ENCODE results near the gene EHBP1. TPM values are rescaled to one million over a fixed set of nuclear protein-coding genes. Genes with fewer than 3 reads are reported as not detected.

Gene EHBP1
- polyA plus RNA-seq, 12 donors = 23.7 to 67.8 (median 32.0) TPM; not detected in 1

GRCh38 chr2:63050334-63051041 is 345.0 kb downstream of the EHBP1 start, which contains the start of gene OTX1:
Gene OTX1 (plus strand): TSS chr2:63050830. CDS start chr2:63052991, 2,161 bp downstream.
- DNase-seq = no peak

- no peak for DNase-seq
Observed at GRCh38 chr2:63051042-63051794, 345.7 kb downstream of the EHBP1 start.

DNA sequence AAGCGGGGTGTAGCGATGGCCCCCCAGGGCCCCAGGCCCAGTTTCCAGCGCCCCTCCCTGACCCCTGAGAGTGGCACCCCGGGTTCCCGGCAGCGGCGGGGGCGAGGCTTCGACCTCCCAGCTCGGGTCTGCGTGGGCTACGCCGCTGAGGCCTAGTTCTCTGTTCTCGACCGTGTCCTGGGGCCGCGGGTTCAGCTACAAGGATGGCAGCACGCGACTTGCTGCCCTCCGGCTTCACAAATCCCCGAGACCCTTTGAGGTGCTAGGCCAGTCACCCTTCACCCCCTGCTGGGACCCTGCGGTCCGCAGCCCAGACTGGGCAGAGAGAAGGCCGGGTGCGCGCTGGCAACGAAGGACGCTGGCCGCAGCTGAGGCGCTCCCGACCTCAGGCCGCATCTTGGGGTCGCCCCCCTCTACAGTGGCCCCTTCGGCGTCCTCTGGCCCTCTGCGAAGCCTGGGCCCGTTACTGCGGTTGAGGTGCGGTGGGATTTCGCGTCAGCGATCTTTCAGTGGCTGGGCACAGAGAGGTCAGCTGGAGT is 346.4 kb downstream of the EHBP1 start:
- DNase-seq = no peak

DNA sequence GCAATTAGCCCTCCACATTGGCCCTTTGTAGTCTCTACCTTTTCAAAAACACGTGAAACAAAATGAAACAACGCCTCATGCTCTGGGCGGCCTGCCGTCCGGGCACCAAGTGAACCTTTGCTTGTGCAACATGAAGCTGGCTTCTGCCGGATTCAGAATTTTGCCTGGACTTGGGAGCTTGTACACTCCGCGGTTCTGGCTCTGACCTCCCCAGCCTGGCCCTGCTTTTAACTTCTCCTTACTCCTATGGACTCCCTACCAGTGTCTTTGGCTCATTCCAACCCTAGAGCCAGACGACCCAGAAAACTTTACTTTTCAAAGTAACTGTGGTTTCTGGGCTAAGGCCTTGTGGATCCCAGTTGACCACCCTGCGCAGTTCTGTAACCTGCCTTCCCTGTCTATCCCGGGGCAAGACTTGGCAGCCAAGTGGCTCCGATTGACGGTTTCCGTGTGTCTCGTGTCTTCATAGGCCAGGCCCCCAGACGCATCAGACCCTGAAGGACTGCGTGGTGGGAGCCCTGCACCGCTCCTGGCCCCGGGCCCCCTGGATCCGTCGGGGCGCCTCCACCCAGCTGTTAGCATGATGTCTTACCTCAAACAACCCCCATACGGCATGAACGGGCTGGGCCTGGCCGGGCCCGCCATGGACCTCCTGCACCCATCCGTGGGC is 347.0 kb downstream of the EHBP1 start:
- no peak for DNase-seq

GRCh38 chr2:63053081-63053888 is 347.8 kb downstream of the EHBP1 start:
- DNase-seq = no peak

DNA sequence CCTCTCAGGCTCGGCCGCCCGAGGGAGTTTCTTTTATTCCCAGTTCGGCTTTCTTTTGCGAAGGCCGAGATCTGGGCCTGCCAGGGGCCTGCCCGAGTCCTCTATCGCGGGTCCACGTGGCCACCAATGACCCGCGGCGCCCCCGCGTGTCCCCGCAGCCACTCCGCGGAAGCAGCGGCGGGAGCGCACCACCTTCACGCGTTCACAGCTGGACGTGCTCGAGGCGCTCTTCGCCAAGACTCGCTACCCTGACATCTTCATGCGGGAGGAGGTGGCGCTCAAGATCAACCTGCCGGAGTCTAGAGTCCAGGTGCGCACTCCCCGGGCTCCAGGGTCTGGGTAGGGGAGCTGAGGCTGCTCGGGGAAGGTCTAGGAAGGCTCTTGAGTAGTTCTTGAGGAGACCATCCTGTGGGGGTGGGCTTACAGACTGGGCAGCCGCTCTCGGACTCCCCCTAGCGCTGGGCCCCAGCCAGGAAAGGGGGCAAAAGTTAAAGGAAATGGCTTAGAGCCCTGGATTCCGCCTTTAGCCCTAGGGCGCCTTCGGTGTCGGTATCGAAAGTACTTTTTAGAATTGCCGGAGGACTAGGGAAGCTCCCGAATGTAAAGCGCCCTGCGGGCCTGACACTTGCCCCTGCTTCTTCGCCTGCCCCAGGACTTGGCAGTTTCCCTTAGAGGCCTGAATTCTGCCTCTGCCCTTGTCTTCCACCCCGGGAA is 348.5 kb downstream of the EHBP1 start:
- no peak for DNase-seq

DNA sequence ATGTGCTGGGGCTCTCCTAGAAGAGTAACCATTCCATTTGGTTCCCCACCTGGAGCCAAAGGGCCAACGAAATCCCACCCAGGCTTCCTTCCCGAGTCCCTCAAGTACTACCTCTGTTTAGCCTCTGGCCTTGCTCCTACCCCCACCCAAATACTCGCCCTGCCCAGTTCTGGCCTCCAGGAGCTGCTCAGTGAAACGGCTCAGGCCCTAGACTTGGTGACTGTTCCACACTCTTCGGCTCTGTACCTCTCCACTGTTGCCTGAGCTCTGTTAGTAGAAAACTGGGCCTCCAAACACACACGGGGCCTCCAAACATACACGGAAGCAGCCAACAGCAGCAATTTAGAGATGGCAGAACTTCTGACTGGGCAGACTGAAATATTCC is 349.3 kb downstream of the EHBP1 start:
- no peak for DNase-seq

GRCh38 chr2:63055226-63056106 is 350.0 kb downstream of the EHBP1 start:
- no peak for DNase-seq

GRCh38 chr2:63056107-63057050 is 350.9 kb downstream of the EHBP1 start:
- DNase-seq = no peak

DNA sequence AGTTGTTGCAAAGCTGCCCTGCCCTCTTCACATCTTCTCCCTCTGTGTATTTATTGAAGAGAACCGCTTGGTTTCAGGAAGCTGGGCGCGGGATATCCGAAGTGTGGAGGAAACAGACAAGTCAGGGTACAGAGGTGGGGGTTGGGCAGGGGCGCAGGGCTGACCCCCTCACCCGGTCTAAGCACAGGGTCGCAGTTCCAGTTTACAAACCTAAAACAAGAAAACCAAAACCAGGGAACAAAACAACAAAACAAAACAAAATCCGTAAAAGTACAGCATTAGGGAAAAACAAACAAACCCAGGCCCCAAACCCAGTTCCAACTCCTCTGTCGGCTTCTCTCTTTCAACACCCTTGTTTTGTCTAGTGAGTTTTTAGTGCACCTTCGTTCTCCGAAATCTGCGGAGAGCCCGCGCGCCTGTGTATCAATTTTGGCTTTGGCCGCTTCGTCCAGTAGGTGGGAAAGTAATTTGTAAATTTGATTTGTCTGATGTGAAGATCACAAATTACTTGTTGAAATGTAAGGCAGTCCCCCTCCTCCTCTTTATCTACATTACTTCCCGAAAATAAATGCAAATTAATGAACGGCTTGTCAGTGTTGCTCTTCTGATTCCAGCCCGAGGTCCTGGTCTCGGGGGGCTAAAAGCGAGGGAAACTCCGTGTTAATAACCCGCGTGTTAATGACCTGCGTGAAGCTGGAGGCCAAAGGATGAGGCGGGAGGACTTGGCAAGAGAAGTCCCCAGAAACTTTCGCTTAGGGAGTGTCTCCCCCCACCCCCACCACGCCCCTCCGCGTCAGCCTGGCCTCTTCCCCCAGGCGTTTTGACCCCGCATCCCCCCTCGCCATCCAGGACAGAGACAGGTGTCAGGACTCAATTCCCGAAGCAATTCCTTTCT is 352.0 kb downstream of the EHBP1 start:
- no peak for DNase-seq

- DNase-seq = no peak
Observed at GRCh38 chr2:63058144-63058920, 352.8 kb downstream of the EHBP1 start.

GRCh38 chr2:63058921-63059792 is 353.6 kb downstream of the EHBP1 start:
- DNase-seq = no peak

GRCh38 chr2:63059793-63060471 is 354.4 kb downstream of the EHBP1 start:
- DNase-seq = no peak

GRCh38 chr2:63060472-63060991 is 355.0 kb downstream of the EHBP1 start:
- DNase-seq = no peak

DNA sequence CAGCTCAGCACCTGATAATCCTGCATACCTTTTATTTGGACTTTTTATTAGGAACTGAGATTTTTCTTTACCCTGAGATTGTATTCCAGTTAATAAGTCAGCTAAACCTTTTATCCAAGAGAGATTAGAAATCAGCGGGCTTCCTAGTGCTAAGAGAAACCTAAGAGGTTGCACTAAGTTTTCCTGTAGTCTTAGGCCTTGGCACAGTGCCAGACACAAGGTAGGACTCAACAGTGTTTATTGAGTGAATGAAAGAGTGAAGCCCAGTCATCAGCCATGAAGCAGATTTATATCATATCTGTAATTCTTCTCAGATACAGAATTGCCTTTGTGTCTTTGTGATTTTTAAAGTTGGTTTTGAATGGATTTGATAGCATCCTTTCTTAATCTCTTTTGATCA is 358.7 kb downstream of the EHBP1 start:
- DNase-seq = no peak
